AG20443 (cell line): ENCODE results near the gene HMG20B.
"Not testable (repeated sequence)": the region's sequence is repeated elsewhere in the genome, so short reads cannot be mapped to it uniquely, and the experiment has no call there.

ENCODE experiments used
- DNase-seq: peaks from one replicate; pipeline ENCODE4 v3.0.0; 2012; ENCODE audit warnings: low spot score, mixed read lengths

HMG20B gene

GRCh38 chr19:3572855-3573161 is at the start of gene HMG20B:
HMG20B (plus strand) TSS chr19:3572944; CDS start chr19:3573310, 366 bp downstream.
- no peak for DNase-seq

GRCh38 chr19:3523361-3524077 is 49.2 kb upstream of the HMG20B start:
- DNase-seq, result no peak

- no peak for DNase-seq
Measured at GRCh38 chr19:3524078-3524842, 48.5 kb upstream of the HMG20B start.

- DNase-seq, result no peak
Measured at GRCh38 chr19:3524904-3525451, 47.8 kb upstream of the HMG20B start.

GRCh38 chr19:3526507-3527237 is 46.1 kb upstream of the HMG20B start:
- no peak for DNase-seq

GRCh38 chr19:3527238-3527910 is 45.4 kb upstream of the HMG20B start:
- DNase-seq, result no peak

GRCh38 chr19:3528080-3528479 is 44.7 kb upstream of the HMG20B start:
- DNase-seq, result no peak

- DNase-seq, result no peak
Measured at GRCh38 chr19:3528539-3529211, 44.1 kb upstream of the HMG20B start.

- not testable (repeated sequence) for DNase-seq
Measured at GRCh38 chr19:3529299-3529698, 43.4 kb upstream of the HMG20B start.

- no peak for DNase-seq
Measured at GRCh38 chr19:3530389-3530788, 42.4 kb upstream of the HMG20B start.

GRCh38 chr19:3531716-3532115 is 41.0 kb upstream of the HMG20B start:
- no peak for DNase-seq

GRCh38 chr19:3532154-3532786 is 40.5 kb upstream of the HMG20B start:
- DNase-seq, result no peak

- DNase-seq, result no peak
Measured at GRCh38 chr19:3533033-3533432, 39.7 kb upstream of the HMG20B start.

GRCh38 chr19:3533563-3534216 is 39.1 kb upstream of the HMG20B start:
- no peak for DNase-seq

- DNase-seq, result no peak
Measured at GRCh38 chr19:3534375-3535234, 38.1 kb upstream of the HMG20B start.

GRCh38 chr19:3535235-3535535 is 37.6 kb upstream of the HMG20B start:
- DNase-seq, result no peak

- DNase-seq, result no peak
Measured at GRCh38 chr19:3535563-3535965, 37.2 kb upstream of the HMG20B start.

- no peak for DNase-seq
Measured at GRCh38 chr19:3535981-3536380, 36.8 kb upstream of the HMG20B start.

GRCh38 chr19:3536429-3537100 is 36.2 kb upstream of the HMG20B start:
- peak; percentile 41 for DNase-seq
